HEK293 (cell line): ENCODE measurements around the gene SLC16A5.

Experiments used
- CTCF ChIA-PET: fragments of 350-600 bp; formaldehyde crosslinking; extraction: SDS; loops from one replicate; lab custom pipeline; 2021; ENCODE audit warnings: antibody characterized with exemption; lab: Yijun Ruan, JAX
- POLR2A ChIA-PET: fragments of 300-600 bp; formaldehyde crosslinking; extraction: SDS; loops from one replicate; lab custom pipeline; 2020; ENCODE audit warnings: antibody characterized with exemption, inconsistent platforms; lab: Yijun Ruan, JAX
- H3K27ac ChIP-seq: fragments of 200-500 bp; sonication (Bioruptor generic); 2 replicates; pipeline ENCODE4 v1.5.1; 2014; ENCODE audit warnings: low read depth, low read length, control low read depth, inconsistent platforms; ENCODE audit errors: extremely low read depth
- H3K36me3 ChIP-seq, 2 experiments: fragments of 200-500 bp in 1 of 2; sonication (Bioruptor generic) in 1 of 2; 1 replicate in 1 of 2; 2 replicates in 1 of 2; pipeline ENCODE4 v1.5.1; 2014 to 2017; ENCODE audit warnings: inconsistent platforms in 2 of 2, low read length in 2 of 2; ENCODE audit not compliant: control insufficient read depth in 2 of 2, insufficient read depth in 1 of 2
- H3K4me1 ChIP-seq: fragments of 200-500 bp; sonication (Bioruptor generic); 2 replicates; pipeline ENCODE4 v1.5.1; 2014; ENCODE audit warnings: mild to moderate bottlenecking, low read length, inconsistent platforms; ENCODE audit not compliant: control insufficient read depth, insufficient read depth
- H3K4me3 ChIP-seq: 2 replicates; pipeline ENCODE4 v1.5.1; 2011; ENCODE audit warnings: low read depth, mild to moderate bottlenecking, control low read depth, low read length, moderate library complexity
- H3K9me3 ChIP-seq: fragments of 200-500 bp; sonication (Bioruptor generic); 2 replicates; pipeline ENCODE4 v1.5.1; 2014; ENCODE audit warnings: low read depth, low read length, inconsistent platforms; ENCODE audit not compliant: control insufficient read depth, insufficient read depth
- GLIS1 ChIP-seq: fragments of 450-650 bp; formaldehyde crosslinking; IDR thresholded peaks from 2 replicates; pipeline ENCODE4 v1.5.1; 2016; ENCODE audit warnings: missing biosample characterization, missing genetic modification characterization
- OVOL3 ChIP-seq: fragments of 450-650 bp; formaldehyde crosslinking; IDR thresholded peaks from 2 replicates; pipeline ENCODE4 v1.5.1; 2016; ENCODE audit warnings: missing biosample characterization, missing genetic modification characterization
- REPIN1 ChIP-seq: fragments of 450-650 bp; formaldehyde crosslinking; IDR thresholded peaks from 2 replicates; pipeline ENCODE4 v1.5.1; 2017; ENCODE audit warnings: missing biosample characterization, missing genetic modification characterization, low read depth
- ZEB2 ChIP-seq: fragments of 450-650 bp; formaldehyde crosslinking; IDR thresholded peaks from 2 replicates; pipeline ENCODE4 v1.5.1; 2016; ENCODE audit warnings: missing biosample characterization, missing genetic modification characterization
- ZNF114 ChIP-seq: fragments of 450-650 bp; formaldehyde crosslinking; IDR thresholded peaks from 2 replicates; pipeline ENCODE4 v1.5.0; 2017; ENCODE audit warnings: missing biosample characterization, missing genetic modification characterization
- ZNF132 ChIP-seq: fragments of 450-650 bp; formaldehyde crosslinking; IDR thresholded peaks from 2 replicates; pipeline ENCODE4 v1.5.1; 2017; ENCODE audit warnings: missing biosample characterization, missing genetic modification characterization, borderline replicate concordance
- ZNF239 ChIP-seq: fragments of 450-650 bp; formaldehyde crosslinking; IDR thresholded peaks from 2 replicates; pipeline ENCODE4 v1.5.1; 2016; ENCODE audit warnings: missing biosample characterization, missing genetic modification characterization
- ZNF274 ChIP-seq, 2 experiments: fragments of 200-500 bp in 1 of 2; fragments of 450-650 bp in 1 of 2; sonication (Bioruptor generic) in 1 of 2; formaldehyde crosslinking in 1 of 2; IDR thresholded peaks; 2 replicates each; pipeline versions ENCODE4 v1.5.1 to v1.6.1; 2014 to 2016; ENCODE audit warnings: borderline replicate concordance in 1 of 2, inconsistent platforms in 1 of 2, low read length in 1 of 2, missing biosample characterization in 1 of 2, missing genetic modification characterization in 1 of 2
- ZNF335 ChIP-seq: fragments of 450-650 bp; formaldehyde crosslinking; conservative IDR thresholded peaks from 2 replicates; pipeline ENCODE4 v1.5.1; 2016; ENCODE audit warnings: missing biosample characterization, missing genetic modification characterization
- ZNF433 ChIP-seq: fragments of 450-650 bp; formaldehyde crosslinking; IDR thresholded peaks from 2 replicates; pipeline ENCODE4 v1.5.1; 2016; ENCODE audit warnings: missing biosample characterization, missing genetic modification characterization, low read depth
- ZNF513 ChIP-seq: fragments of 450-650 bp; IDR thresholded peaks from 2 replicates; pipeline ENCODE4 v1.5.1; 2018; ENCODE audit warnings: missing biosample characterization, missing genetic modification characterization
- ZNF521 ChIP-seq: fragments of 450-650 bp; formaldehyde crosslinking; IDR thresholded peaks from 2 replicates; pipeline ENCODE4 v1.5.1; 2017; ENCODE audit warnings: missing biosample characterization, mild to moderate bottlenecking, missing genetic modification characterization
- ZNF529 ChIP-seq: fragments of 450-650 bp; formaldehyde crosslinking; IDR thresholded peaks from 2 replicates; pipeline ENCODE4 v1.5.1; 2017; ENCODE audit warnings: missing genetic modification characterization, missing biosample characterization; ENCODE audit not compliant: insufficient replicate concordance
- ZNF558 ChIP-seq: fragments of 450-650 bp; formaldehyde crosslinking; IDR thresholded peaks from 2 replicates; pipeline ENCODE4 v1.5.1; 2016; ENCODE audit warnings: missing biosample characterization, missing genetic modification characterization
- ZNF580 ChIP-seq: fragments of 450-650 bp; formaldehyde crosslinking; IDR thresholded peaks from 2 replicates; pipeline ENCODE4 v1.5.1; 2016; ENCODE audit warnings: missing biosample characterization, missing genetic modification characterization
- ZNF585B ChIP-seq: fragments of 450-650 bp; formaldehyde crosslinking; IDR thresholded peaks from 2 replicates; pipeline ENCODE4 v1.5.1; 2016; ENCODE audit warnings: missing biosample characterization, missing genetic modification characterization
- ZNF624 ChIP-seq: fragments of 450-650 bp; formaldehyde crosslinking; IDR thresholded peaks from 2 replicates; pipeline ENCODE4 v1.5.1; 2017; ENCODE audit warnings: missing biosample characterization, missing genetic modification characterization
- ZNF830 ChIP-seq: fragments of 450-650 bp; IDR thresholded peaks from 2 replicates; pipeline ENCODE4 v1.5.0; 2018; ENCODE audit warnings: missing biosample characterization, missing genetic modification characterization, low read depth, mild to moderate bottlenecking, moderate library complexity
- ZXDB ChIP-seq: fragments of 450-650 bp; formaldehyde crosslinking; IDR thresholded peaks from 2 replicates; pipeline ENCODE4 v1.5.1; 2016; ENCODE audit warnings: missing biosample characterization, missing genetic modification characterization
- TF ChIP-seq, protein P1 (sequence below): fragments of 450-650 bp; formaldehyde crosslinking; IDR thresholded peaks from 2 replicates; pipeline ENCODE4 v1.5.1; 2016; ENCODE audit warnings: missing biosample characterization, missing genetic modification characterization, borderline replicate concordance
- TF ChIP-seq, protein P2 (sequence below): fragments of 450-650 bp; formaldehyde crosslinking; optimal IDR thresholded peaks from 2 replicates; pipeline ENCODE3; 2016; ENCODE audit warnings: missing biosample characterization, mild to moderate bottlenecking, missing genetic modification characterization
- TF ChIP-seq, protein P3 (sequence below): fragments of 450-650 bp; formaldehyde crosslinking; IDR thresholded peaks from 2 replicates; pipeline ENCODE4 v1.5.1; 2016; ENCODE audit warnings: missing biosample characterization, missing genetic modification characterization, low read depth

The SLC16A5 gene

DNA sequence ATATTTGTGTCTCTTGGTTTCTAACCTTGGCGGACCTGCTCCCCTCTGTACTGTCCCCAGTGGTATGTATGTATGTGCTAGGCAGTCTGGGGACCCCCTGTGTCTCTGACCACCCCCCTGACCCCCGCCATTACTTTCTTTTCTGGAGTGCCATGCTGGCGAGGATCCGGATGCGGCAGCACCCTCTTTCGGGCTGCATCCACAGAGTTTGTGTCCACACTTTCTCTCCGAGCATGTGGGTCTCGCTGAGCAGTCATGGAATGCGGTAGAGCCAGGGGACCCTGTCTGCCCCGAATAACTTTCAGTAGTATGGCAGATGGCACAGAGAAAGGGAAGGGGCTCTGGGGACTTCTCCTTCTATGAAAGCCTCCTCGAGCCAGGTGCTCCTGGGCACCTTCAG is 23.7 kb upstream of the SLC16A5 start:
- peaks cover 18 to 64% of the 10 kb centered on the region in 2 experiments for H3K36me3 ChIP-seq

GRCh38 chr17:75064460-75064859 is 23.3 kb upstream of the SLC16A5 start:
- no peak overlapping the region for H3K27ac ChIP-seq
- TF ChIP-seq ZNF624 (tag by site-specific recombination): no peak
- no peak for TF ChIP-seq ZNF521 (tag by site-specific recombination)
- no peak for TF ChIP-seq ZXDB (tag by site-specific recombination)
- no peak for TF ChIP-seq ZEB2 (tag by site-specific recombination)
- no peak for TF ChIP-seq ZNF830 (tag by site-specific recombination)
- TF ChIP-seq, protein P1, sequence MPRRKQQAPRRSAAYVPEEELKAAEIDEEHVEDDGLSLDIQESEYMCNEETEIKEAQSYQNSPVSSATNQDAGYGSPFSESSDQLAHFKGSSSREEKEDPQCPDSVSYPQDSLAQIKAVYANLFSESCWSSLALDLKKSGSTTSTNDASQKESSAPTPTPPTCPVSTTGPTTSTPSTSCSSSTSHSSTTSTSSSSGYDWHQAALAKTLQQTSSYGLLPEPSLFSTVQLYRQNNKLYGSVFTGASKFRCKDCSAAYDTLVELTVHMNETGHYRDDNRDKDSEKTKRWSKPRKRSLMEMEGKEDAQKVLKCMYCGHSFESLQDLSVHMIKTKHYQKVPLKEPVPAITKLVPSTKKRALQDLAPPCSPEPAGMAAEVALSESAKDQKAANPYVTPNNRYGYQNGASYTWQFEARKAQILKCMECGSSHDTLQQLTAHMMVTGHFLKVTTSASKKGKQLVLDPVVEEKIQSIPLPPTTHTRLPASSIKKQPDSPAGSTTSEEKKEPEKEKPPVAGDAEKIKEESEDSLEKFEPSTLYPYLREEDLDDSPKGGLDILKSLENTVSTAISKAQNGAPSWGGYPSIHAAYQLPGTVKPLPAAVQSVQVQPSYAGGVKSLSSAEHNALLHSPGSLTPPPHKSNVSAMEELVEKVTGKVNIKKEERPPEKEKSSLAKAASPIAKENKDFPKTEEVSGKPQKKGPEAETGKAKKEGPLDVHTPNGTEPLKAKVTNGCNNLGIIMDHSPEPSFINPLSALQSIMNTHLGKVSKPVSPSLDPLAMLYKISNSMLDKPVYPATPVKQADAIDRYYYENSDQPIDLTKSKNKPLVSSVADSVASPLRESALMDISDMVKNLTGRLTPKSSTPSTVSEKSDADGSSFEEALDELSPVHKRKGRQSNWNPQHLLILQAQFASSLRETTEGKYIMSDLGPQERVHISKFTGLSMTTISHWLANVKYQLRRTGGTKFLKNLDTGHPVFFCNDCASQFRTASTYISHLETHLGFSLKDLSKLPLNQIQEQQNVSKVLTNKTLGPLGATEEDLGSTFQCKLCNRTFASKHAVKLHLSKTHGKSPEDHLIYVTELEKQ (tag by site-specific recombination): no peak
- no peak for TF ChIP-seq ZNF433 (tag by site-specific recombination)
- no peak for TF ChIP-seq ZNF558 (tag by site-specific recombination)
- no peak for TF ChIP-seq REPIN1 (tag by site-specific recombination)
- no peak for TF ChIP-seq ZNF132 (tag by site-specific recombination)
- no peak for TF ChIP-seq ZNF114
- no peak for TF ChIP-seq ZNF239 (tag by site-specific recombination)
- TF ChIP-seq ZNF274 (IDR thresholded peaks at IDR 0.05; ENCODE audit: low read length): no peak
- TF ChIP-seq ZNF274 (tag by site-specific recombination; IDR thresholded peaks at IDR 0.05; ENCODE audit: borderline replicate concordance): no peak
- TF ChIP-seq ZNF335: no peak
- no peak for TF ChIP-seq ZNF513 (tag by site-specific recombination)
- TF ChIP-seq ZNF585B (tag by site-specific recombination): no peak
- CTCF ChIA-PET: interaction anchor here (0.7 to 15.6 kb wide), 5 partner anchors 8 to 1649 kb away, joined by 3 to 117 read pairs (median 4); partner anchors contain the start of gene ARMC7

More for the DNA sequence above, 23.7 kb upstream of the SLC16A5 start:
- Histone ChIP-seq H3K27ac (no peak overlapping the region), H3K4me3 (no peak overlapping the region), H3K9me3 (no peaks in the 10 kb centered on the region), H3K4me1 (no peaks in the 10 kb centered on the region)
- ChIA-PET CTCF (interaction anchor here (0.6 to 15.6 kb wide), 5 partner anchors 10 to 49 kb away, joined by 3 to 117 read pairs (median 5); partner anchors contain the start of gene ARMC7), POLR2A (interaction anchor here (0.6 to 1.0 kb wide), 2 partner anchors 46 to 528 kb away, joined by 3 read pairs; partner anchors contain the start of gene ARMC7)
- TF ChIP-seq GLIS1 (tag by site-specific recombination): no peak
- TF ChIP-seq, protein P2, sequence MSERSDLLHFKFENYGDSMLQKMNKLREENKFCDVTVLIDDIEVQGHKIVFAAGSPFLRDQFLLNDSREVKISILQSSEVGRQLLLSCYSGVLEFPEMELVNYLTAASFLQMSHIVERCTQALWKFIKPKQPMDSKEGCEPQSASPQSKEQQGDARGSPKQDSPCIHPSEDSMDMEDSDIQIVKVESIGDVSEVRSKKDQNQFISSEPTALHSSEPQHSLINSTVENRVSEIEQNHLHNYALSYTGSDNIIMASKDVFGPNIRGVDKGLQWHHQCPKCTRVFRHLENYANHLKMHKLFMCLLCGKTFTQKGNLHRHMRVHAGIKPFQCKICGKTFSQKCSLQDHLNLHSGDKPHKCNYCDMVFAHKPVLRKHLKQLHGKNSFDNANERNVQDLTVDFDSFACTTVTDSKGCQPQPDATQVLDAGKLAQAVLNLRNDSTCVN (tag by site-specific recombination): no peak
- TF ChIP-seq, protein P3, sequence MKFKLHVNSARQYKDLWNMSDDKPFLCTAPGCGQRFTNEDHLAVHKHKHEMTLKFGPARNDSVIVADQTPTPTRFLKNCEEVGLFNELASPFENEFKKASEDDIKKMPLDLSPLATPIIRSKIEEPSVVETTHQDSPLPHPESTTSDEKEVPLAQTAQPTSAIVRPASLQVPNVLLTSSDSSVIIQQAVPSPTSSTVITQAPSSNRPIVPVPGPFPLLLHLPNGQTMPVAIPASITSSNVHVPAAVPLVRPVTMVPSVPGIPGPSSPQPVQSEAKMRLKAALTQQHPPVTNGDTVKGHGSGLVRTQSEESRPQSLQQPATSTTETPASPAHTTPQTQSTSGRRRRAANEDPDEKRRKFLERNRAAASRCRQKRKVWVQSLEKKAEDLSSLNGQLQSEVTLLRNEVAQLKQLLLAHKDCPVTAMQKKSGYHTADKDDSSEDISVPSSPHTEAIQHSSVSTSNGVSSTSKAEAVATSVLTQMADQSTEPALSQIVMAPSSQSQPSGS (tag by site-specific recombination): no peak
- no peak for TF ChIP-seq ZNF529 (tag by site-specific recombination)
- TF ChIP-seq OVOL3: no peak
- no peak for TF ChIP-seq ZNF580 (tag by site-specific recombination)

More at GRCh38 chr17:75064460-75064859, 23.3 kb upstream of the SLC16A5 start:
- Histone ChIP-seq H3K36me3 (peaks cover 18 to 60% of the 10 kb centered on the region in 2 experiments), H3K9me3 (no peaks in the 10 kb centered on the region), H3K4me3 (no peak overlapping the region), H3K4me1 (no peaks in the 10 kb centered on the region)
- POLR2A ChIA-PET: interaction anchor here (0.6 to 1.0 kb wide), 2 partner anchors 45 to 528 kb away, joined by 3 read pairs; partner anchors contain the start of gene ARMC7
